CD4-positive, alpha-beta T cell treated with Interleukin-6 at 100 ng/mL for 8 hours (primary cell): ENCODE measurements around the gene FYCO1.

Experiments used
- DNase-seq: peaks from one replicate; pipeline ENCODE4 v3.0.0-alpha.2; 2020; ENCODE audit warnings: mixed read lengths, low spot score

The FYCO1 gene

DNA sequence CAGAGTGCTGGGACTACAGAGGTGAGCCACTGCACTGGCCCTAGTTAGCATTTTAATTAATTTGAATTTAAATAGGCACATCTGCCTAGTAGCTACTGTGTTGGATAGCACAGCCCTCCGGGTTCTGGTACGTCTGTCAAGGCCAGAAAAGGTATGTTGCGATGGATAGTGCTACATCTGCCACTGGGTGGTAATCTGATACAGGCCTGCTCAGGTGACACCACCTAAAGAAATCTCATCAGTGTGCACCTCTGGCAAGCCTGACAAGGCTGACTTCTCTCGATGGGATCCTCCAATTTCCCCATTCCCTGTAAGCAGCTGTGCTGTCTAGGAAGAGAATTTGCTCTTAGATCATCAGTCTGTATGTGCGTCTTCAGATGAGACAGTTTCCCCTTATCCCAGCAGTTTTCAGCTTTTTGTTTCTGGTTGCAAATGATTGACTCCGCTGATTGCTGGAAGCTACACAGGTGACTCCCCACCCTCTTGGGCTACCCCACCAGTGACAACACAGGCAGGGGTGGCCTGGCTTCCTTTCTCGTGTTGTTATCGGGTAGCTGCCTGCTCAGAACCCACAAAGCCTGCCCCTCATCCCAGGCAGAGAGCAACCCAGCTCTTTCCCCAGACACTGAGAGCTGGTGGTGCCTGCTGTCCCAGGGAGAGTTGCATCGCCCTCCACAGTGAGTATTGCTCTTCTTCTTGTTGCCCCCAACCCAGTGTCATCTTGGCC, 109.5 kb downstream of the FYCO1 start, which contains the start of gene CCR9:
Gene CCR9 (plus strand): TSS at position 565 of the 727 bp plus-strand sequence. CDS start 8,391 bp downstream, outside the sequence.
- DNase-seq, result no peak

DNA sequence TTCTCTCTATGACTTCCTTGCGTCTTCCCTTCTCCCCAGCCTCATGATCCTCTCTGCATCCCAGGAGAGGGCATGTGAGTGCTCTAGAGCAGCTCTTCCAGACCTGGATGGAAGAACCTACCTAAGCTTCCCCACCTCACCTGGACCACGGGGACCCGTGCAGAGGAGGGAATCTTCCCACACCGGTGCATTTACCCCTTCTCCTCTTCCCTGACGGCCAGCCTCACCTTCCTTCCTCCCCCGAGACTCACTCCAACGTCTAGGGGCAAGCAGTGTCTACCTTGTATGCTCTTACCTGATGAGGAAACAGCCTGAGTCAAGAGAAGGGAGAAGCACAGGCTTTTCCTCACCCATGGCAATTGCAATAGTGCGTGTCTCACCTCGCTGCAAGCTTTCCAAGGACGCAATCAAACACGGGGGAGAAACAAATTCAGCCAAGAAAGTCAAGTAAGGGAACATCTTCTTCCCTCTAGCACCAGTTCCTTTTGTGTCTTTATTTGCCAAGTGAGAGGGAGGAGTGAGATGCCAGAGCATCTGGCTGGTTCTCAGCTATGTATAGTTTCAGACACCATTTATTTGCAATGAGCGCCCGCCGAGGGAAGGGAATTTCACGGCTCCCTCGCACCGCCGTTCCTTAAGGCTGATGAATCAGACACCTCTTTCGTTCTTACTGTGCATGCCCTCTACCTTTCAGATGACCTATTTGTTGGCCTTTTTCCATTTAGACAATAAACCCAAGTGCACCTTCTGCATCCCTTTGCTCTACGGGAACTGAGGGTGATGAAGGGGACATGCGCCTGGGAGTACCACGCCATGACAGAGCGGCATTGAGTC, 111.0 kb downstream of the FYCO1 start:
- no peak for DNase-seq

DNA sequence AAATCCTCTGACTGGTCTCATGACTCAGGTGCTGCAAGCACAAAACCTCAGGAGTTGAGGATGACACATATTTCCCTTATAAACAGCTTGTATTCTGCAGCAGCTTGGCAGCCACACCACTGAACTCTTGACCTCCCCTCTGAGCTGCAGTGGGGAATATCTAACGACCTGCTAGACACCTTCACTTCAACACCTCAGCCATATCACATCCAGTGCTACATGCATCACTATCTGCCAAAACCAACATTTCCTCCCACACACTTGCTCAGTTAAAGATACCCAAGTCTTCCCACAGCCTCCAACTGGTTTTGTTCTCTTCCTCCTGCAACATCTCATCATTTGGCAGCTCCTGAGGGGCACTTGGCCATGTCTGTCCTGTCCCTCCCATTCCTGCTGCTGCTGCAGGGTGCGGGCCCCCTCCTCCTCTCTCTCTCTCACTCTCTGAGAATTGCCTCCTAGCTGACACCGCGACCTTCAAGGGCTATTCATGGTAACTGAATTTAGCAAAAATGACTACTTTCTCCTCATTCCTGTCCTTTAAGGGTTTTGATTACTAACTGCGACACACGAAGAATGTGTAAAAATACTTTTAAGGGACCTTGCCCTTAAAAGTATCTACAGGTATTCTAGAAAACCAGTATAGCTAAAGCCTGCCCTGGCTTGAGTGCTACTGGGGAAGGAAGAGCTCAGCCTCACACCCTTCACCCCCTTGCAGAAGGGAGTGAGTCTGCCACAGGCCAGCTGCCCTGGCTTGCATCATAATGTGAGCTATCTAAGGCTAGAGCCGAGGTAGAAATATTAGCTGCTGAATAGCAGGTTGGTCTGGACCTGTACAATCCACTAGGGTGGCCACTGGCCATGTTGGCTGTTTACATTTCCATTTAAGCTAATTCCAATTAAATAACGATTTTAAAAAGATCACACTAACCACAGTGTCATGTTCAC, 114.3 kb downstream of the FYCO1 start:
- peak; percentile 51 for DNase-seq

DNA sequence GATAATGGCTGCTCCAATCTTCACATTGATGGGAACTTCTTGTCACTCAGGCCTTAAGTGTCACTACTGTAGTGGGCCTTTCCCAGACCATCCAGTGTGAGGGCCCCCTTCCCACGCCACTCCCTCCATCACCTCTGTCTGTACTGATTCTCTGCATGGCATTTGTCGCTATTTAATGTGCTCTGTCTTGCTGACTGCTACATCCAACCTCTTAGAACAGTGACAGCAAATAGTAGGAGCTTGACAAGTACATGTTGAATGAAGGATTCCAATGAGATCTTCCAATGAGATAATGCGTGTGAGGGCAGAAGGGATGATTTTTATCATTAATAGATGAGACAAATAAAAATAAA, 114.9 kb downstream of the FYCO1 start:
- no peak for DNase-seq

- DNase-seq, result no peak
Observed at GRCh38 chr3:45878124-45878523, 117.5 kb downstream of the FYCO1 start.

DNA sequence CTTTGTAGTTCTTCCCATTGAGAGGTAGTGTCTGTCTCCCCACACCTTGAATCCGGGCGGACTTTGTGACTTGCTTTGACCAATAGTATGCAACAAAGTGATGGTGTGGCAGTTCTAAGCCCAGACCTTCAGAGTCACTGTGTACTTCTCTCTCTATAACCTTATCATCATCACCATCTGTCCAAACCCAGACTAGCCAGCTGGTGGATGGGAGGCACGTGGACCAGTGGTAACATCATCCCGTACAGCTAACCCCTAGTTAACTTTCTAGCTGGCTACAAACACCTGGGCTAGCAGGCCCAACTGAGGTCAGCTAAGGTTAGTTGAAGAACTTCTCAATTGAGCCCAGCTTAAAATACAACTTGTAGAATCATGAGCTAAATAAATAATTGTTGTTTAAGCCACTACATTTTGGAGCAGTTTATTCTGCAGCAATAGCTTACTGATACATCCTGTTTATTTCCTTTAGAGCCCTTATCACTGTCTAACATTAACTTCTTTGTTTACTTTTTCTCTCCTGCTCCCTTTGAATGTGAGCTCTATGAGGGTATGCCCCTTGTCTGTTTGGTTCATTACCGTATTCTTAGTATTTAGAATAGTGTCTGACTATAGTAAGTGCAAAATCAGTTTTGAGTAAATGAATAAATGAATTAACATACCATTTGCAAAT, 120.8 kb downstream of the FYCO1 start:
- no peak for DNase-seq

DNA sequence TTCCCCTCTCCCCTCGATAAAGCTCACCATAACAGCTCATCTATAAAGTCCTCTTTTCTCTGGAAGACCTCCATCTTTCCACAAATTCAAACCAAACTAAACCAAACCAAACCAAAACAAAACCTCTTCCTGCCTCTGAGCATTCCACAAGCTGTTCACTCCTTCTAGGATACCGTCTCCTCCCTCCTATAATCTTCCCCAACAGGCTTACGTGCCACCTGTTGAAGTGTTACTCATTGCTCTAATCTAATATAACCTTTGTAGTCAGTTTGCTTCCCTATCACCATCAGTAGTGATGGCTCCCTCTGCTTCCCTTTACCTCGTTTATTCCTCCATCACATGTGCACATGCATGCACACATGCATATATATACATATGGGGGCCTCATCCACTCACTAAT, 122.0 kb downstream of the FYCO1 start:
- no peak for DNase-seq

- no peak for DNase-seq
Observed at GRCh38 chr3:45873036-45873435, 122.6 kb downstream of the FYCO1 start.

DNA sequence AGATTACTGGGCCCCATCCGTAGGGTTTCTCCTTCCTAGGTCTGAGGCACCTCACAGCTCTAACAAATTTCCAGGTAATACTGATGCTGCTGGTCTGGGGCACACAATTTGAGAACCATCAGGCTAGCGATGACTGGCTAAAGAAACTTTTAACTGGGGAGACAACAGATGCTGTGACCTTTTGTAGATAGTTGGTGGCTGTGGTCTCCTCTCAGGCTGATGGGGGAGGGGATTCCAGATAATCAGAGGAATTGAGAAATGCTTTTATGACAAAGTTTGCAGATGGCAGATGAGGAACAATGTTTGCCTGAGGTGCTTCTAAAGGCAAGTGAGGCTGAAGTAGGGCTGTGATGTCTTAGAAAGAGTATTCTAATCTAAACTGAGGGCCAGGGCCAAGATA, 123.1 kb downstream of the FYCO1 start:
- DNase-seq, result no peak

GRCh38 chr3:45871780-45872179, 123.8 kb downstream of the FYCO1 start:
- no peak for DNase-seq

- DNase-seq, result peak; percentile 76
Observed at GRCh38 chr3:45870099-45870498, 125.5 kb downstream of the FYCO1 start.

GRCh38 chr3:45869638-45870037, 126.0 kb downstream of the FYCO1 start:
- no peak for DNase-seq

DNA sequence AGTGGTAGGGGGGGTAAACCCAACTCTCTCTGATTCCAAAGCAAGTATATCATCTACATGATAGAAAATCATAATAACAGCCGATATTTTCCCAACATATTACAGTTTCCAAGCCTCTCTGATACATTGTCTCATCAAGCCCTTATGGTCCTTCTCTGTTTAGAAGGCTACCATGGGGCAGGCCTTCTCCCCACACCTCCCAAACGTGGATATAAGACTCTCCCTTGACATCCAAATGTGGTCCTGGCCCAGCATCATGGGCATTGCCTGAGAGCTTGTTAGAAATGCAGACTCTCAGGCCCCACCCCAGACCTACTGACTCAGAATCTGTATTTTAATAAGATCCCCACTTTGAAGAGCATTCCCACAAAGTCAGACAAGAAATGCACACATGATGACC, 127.0 kb downstream of the FYCO1 start:
- DNase-seq, result no peak

GRCh38 chr3:45868213-45868612, 127.4 kb downstream of the FYCO1 start:
- DNase-seq, result no peak
